SU-DHL-6 (cell line): Measurements from ENCODE around the gene ZSWIM4.

ENCODE experiments used
- EZH2phosphoT487 ChIP-seq: fragments of 200-600 bp; sonication (generic), shearing (Covaris generic); conservative IDR thresholded peaks from 2 replicates; pipeline ENCODE4 v1.6.1; 2018; ENCODE audit warnings: mild to moderate bottlenecking, antibody characterized with exemption, low read length, moderate library complexity, mixed read lengths
- TF ChIP-seq, protein P1 (sequence below): fragments of 200-600 bp; sonication (generic); IDR thresholded peaks from one replicate; pipeline ENCODE4 v1.5.1; 2017; ENCODE audit warnings: antibody characterized with exemption, mild to moderate bottlenecking, low read length, moderate library complexity; ENCODE audit not compliant: insufficient read depth, poor library complexity, severe bottlenecking

DNA sequence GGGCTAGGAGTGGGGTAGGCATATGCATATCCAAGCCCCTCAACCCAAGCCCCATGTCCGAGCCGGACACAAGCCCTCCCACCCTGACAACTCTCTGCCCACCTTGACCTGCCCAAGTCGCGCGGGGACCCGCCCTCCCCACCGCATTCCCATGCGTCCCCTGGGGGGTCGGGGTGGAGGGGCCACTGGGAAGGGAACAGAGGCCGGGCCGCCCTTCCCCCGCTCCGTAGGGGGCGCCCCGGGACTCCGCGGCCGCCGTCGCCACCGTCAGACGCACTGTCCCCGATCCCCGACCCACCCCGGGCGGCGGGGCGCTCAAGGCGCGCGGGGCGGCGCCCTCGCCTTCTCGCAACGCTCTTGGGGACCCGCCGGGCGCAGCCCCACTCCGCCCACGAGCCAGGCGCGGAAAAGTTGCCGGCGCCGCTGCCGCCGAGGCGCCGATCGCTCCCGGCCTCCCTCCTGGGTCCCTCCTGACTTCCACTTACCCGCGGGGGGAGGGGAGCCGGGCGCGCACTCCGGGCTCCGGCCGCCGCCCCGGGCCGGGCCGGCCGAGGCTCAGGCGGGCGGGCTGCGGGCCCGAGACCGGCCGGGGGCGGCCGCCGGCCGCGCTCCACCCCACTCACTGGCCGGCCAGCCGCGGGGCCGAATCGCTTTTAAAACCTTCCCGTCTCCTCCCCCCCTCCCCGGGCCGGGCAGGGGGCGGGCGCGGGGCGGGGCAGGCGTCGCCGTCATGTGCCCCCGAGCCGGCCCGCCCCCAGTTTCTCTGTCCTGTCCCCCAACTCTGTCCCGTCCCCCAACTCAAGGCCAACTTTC lies 47.3 kb downstream of the ZSWIM4 start:
- TF ChIP-seq, protein P1, sequence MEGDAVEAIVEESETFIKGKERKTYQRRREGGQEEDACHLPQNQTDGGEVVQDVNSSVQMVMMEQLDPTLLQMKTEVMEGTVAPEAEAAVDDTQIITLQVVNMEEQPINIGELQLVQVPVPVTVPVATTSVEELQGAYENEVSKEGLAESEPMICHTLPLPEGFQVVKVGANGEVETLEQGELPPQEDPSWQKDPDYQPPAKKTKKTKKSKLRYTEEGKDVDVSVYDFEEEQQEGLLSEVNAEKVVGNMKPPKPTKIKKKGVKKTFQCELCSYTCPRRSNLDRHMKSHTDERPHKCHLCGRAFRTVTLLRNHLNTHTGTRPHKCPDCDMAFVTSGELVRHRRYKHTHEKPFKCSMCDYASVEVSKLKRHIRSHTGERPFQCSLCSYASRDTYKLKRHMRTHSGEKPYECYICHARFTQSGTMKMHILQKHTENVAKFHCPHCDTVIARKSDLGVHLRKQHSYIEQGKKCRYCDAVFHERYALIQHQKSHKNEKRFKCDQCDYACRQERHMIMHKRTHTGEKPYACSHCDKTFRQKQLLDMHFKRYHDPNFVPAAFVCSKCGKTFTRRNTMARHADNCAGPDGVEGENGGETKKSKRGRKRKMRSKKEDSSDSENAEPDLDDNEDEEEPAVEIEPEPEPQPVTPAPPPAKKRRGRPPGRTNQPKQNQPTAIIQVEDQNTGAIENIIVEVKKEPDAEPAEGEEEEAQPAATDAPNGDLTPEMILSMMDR = no peak
- no peak for TF ChIP-seq EZH2phosphoT487
